ENCODE measurements around the gene ATP1A4. TPM values are rescaled to one million over a fixed set of nuclear protein-coding genes. Genes with fewer than 3 reads are reported as not detected.
A peak's percentile ranks its signal among the peaks of the same experiment; 100 is the strongest.

The ATP1A4 gene
- total and polyA plus RNA-seq, 2 of the 13 experiments (the other 11 are each of a cell fraction or from before 2014, with no cell fraction given): not detected

DNA sequence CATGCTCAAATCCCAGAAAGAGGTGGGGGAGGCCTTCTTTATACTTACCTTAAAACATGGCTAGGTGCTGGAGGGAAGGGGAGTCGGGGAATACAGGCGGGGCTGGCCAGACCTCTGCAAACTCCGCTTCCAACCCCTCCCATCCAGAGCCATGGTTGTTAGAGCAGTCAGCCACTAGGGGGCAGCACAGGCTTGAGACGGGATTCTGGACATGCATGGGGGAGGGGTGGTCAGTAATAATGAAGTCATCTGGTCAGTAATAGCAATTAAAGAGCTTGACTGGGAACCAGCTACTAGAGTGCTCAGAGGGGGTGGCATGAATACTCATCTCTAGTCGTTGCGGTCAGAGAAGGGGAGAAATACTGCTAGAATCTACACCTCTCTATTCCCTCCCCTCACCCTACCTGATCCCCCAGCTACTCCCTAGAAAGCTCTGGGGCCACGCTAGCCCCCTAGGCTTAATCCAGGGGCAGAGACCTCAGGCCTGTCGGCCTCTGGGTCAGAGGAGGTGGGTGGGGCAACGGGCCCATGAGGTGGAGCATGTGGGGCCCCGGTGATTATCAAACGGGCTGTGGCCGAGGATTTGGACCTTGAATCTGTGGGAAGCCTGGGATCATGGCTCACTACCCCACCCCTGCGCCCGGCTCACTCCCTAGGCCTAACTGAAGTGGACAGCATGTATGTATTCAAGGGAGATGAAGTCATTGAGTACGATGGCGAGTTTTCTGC is 41.9 kb downstream of the ATP1A4 start (continued):
- TF ChIP-seq ZNF337 (CRISPR knock-in tag; IDR thresholded peaks at IDR 0.05; ENCODE audit: borderline replicate concordance, low read depth) (no peak), HNRNPH1 (optimal IDR thresholded peaks at IDR 0.05; ENCODE audit: low read depth, low read length) (no peak), NONO (IDR thresholded peaks at IDR 0.05) (no peak), NONO (CRISPR knock-in tag; conservative IDR thresholded peaks at IDR 0.05) (0 out of 2 replicates have a peak, but pooled peaks have one; percentile 12), ZNF160 (CRISPR knock-in tag; IDR thresholded peaks at IDR 0.05) (no peak), MYC (CRISPR knock-in tag; IDR thresholded peaks at IDR 0.05; ENCODE audit: borderline replicate concordance) (peak; percentile 78; the same call in 1 of the 2 replicates), RBAK (CRISPR knock-in tag; IDR thresholded peaks at IDR 0.05) (no peak), ZNF562 (CRISPR knock-in tag; IDR thresholded peaks at IDR 0.05; ENCODE audit: borderline replicate concordance) (no peak), ZMYM4 (CRISPR knock-in tag; IDR thresholded peaks at IDR 0.05) (no peak), CC2D1A (CRISPR knock-in tag; IDR thresholded peaks at IDR 0.05) (no peak), IRF2 (CRISPR knock-in tag; IDR thresholded peaks at IDR 0.05) (peak; percentile 34; the same call in 1 of the 2 replicates), MIXL1 (CRISPR knock-in tag; IDR thresholded peaks at IDR 0.05) (peak; percentile 67), KDM4B (CRISPR knock-in tag; IDR thresholded peaks at IDR 0.05) (no peak), HCFC1 (IDR thresholded peaks at IDR 0.05; ENCODE audit: low read depth, low read length) (no peak)
- TF ChIP-seq, protein P1, sequence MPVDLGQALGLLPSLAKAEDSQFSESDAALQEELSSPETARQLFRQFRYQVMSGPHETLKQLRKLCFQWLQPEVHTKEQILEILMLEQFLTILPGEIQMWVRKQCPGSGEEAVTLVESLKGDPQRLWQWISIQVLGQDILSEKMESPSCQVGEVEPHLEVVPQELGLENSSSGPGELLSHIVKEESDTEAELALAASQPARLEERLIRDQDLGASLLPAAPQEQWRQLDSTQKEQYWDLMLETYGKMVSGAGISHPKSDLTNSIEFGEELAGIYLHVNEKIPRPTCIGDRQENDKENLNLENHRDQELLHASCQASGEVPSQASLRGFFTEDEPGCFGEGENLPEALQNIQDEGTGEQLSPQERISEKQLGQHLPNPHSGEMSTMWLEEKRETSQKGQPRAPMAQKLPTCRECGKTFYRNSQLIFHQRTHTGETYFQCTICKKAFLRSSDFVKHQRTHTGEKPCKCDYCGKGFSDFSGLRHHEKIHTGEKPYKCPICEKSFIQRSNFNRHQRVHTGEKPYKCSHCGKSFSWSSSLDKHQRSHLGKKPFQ (CRISPR knock-in tag; IDR thresholded peaks at IDR 0.05; ENCODE audit: insufficient replicate concordance): no peak
- TF ChIP-seq, protein P2, sequence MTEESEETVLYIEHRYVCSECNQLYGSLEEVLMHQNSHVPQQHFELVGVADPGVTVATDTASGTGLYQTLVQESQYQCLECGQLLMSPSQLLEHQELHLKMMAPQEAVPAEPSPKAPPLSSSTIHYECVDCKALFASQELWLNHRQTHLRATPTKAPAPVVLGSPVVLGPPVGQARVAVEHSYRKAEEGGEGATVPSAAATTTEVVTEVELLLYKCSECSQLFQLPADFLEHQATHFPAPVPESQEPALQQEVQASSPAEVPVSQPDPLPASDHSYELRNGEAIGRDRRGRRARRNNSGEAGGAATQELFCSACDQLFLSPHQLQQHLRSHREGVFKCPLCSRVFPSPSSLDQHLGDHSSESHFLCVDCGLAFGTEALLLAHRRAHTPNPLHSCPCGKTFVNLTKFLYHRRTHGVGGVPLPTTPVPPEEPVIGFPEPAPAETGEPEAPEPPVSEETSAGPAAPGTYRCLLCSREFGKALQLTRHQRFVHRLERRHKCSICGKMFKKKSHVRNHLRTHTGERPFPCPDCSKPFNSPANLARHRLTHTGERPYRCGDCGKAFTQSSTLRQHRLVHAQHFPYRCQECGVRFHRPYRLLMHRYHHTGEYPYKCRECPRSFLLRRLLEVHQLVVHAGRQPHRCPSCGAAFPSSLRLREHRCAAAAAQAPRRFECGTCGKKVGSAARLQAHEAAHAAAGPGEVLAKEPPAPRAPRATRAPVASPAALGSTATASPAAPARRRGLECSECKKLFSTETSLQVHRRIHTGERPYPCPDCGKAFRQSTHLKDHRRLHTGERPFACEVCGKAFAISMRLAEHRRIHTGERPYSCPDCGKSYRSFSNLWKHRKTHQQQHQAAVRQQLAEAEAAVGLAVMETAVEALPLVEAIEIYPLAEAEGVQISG (CRISPR knock-in tag; IDR thresholded peaks at IDR 0.05): peak; percentile 37; the same call in 1 of the 2 replicates
- TF ChIP-seq, protein P3, sequence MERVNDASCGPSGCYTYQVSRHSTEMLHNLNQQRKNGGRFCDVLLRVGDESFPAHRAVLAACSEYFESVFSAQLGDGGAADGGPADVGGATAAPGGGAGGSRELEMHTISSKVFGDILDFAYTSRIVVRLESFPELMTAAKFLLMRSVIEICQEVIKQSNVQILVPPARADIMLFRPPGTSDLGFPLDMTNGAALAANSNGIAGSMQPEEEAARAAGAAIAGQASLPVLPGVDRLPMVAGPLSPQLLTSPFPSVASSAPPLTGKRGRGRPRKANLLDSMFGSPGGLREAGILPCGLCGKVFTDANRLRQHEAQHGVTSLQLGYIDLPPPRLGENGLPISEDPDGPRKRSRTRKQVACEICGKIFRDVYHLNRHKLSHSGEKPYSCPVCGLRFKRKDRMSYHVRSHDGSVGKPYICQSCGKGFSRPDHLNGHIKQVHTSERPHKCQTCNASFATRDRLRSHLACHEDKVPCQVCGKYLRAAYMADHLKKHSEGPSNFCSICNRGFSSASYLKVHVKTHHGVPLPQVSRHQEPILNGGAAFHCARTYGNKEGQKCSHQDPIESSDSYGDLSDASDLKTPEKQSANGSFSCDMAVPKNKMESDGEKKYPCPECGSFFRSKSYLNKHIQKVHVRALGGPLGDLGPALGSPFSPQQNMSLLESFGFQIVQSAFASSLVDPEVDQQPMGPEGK (CRISPR knock-in tag; IDR thresholded peaks at IDR 0.05): peak; percentile 61
- TF ChIP-seq, protein P4, sequence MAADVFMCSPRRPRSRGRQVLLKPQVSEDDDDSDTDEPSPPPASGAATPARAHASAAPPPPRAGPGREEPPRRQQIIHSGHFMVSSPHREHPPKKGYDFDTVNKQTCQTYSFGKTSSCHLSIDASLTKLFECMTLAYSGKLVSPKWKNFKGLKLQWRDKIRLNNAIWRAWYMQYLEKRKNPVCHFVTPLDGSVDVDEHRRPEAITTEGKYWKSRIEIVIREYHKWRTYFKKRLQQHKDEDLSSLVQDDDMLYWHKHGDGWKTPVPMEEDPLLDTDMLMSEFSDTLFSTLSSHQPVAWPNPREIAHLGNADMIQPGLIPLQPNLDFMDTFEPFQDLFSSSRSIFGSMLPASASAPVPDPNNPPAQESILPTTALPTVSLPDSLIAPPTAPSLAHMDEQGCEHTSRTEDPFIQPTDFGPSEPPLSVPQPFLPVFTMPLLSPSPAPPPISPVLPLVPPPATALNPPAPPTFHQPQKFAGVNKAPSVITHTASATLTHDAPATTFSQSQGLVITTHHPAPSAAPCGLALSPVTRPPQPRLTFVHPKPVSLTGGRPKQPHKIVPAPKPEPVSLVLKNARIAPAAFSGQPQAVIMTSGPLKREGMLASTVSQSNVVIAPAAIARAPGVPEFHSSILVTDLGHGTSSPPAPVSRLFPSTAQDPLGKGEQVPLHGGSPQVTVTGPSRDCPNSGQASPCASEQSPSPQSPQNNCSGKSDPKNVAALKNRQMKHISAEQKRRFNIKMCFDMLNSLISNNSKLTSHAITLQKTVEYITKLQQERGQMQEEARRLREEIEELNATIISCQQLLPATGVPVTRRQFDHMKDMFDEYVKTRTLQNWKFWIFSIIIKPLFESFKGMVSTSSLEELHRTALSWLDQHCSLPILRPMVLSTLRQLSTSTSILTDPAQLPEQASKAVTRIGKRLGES (CRISPR knock-in tag; IDR thresholded peaks at IDR 0.05; ENCODE audit: borderline replicate concordance): no peak
- TF ChIP-seq, protein P5, sequence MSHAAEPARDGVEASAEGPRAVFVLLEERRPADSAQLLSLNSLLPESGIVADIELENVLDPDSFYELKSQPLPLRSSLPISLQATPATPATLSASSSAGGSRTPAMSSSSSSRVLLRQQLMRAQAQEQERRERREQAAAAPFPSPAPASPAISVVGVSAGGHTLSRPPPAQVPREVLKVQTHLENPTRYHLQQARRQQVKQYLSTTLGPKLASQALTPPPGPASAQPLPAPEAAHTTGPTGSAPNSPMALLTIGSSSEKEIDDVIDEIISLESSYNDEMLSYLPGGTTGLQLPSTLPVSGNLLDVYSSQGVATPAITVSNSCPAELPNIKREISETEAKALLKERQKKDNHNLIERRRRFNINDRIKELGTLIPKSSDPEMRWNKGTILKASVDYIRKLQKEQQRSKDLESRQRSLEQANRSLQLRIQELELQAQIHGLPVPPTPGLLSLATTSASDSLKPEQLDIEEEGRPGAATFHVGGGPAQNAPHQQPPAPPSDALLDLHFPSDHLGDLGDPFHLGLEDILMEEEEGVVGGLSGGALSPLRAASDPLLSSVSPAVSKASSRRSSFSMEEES (CRISPR knock-in tag; IDR thresholded peaks at IDR 0.05): peak; percentile 15; the same call in 1 of the 2 replicates

Data from HepG2 (cell line).